ENCODE data around the gene CROCC.

Gene CROCC

GRCh38 chr1:17013491-17014320 is 92.0 kb downstream of the CROCC start:
- Mint-ChIP-seq H3K9me3 (no peaks in the 10 kb centered on the region), H3K27me3 (no peaks in the 10 kb centered on the region), H3K4me1 (peaks cover 13% of the 10 kb centered on the region), H3K36me3 (peaks cover under 1% of the 10 kb centered on the region), H3K4me3 (no peak overlapping the region), H3K27ac (no peak overlapping the region)
- DNase-seq (ENCODE audit: low spot score in 2 of 2) (no peak), ATAC-seq (ENCODE audit: low read depth) (no peak)

GRCh38 chr1:17014671-17015567 is 93.2 kb downstream of the CROCC start:
- DNase-seq (ENCODE audit: low spot score in 2 of 2) (no peak), ATAC-seq (ENCODE audit: low read depth) (no peak)
- Mint-ChIP-seq H3K27ac (no peak overlapping the region), H3K36me3 (peaks cover 9% of the 10 kb centered on the region), H3K4me3 (no peak overlapping the region), H3K27me3 (no peaks in the 10 kb centered on the region), H3K9me3 (no peaks in the 10 kb centered on the region), H3K4me1 (peaks cover 22% of the 10 kb centered on the region)

- Mint-ChIP-seq H3K9me3 (no peaks in the 10 kb centered on the region), H3K27me3 (no peaks in the 10 kb centered on the region), H3K27ac (no peak overlapping the region), H3K4me3 (no peak overlapping the region), H3K36me3 (peaks cover 13% of the 10 kb centered on the region), H3K4me1 (peaks cover 16% of the 10 kb centered on the region)
- no peak for ATAC-seq (ENCODE audit: low read depth)
- no peak for DNase-seq (ENCODE audit: low spot score in 2 of 2)
Measured at GRCh38 chr1:17016317-17016661, 94.6 kb downstream of the CROCC start.

- H3K27me3 Mint-ChIP-seq: no peaks in the 10 kb centered on the region
- H3K4me1 Mint-ChIP-seq: peaks cover 14% of the 10 kb centered on the region
- H3K9me3 Mint-ChIP-seq: no peaks in the 10 kb centered on the region
- H3K36me3 Mint-ChIP-seq: peaks cover 15% of the 10 kb centered on the region
- H3K27ac Mint-ChIP-seq: peak overlapping the region; percentile 14
- ATAC-seq (ENCODE audit: low read depth) (no peak), DNase-seq (ENCODE audit: low spot score in 2 of 2) (no peak)
- no peak overlapping the region for H3K4me3 Mint-ChIP-seq
Measured at GRCh38 chr1:17017435-17017834, 95.7 kb downstream of the CROCC start.

- H3K27ac Mint-ChIP-seq: peak overlapping the region; percentile 89
Measured at GRCh38 chr1:17018849-17019248, 97.1 kb downstream of the CROCC start.

GRCh38 chr1:17020502-17020901 is 98.8 kb downstream of the CROCC start:
- no peak overlapping the region for H3K27ac Mint-ChIP-seq
- H3K36me3 Mint-ChIP-seq: peaks cover 23% of the 10 kb centered on the region
- H3K4me1 Mint-ChIP-seq: peaks cover 15% of the 10 kb centered on the region
- DNase-seq (ENCODE audit: low spot score in 2 of 2) (no peak), ATAC-seq (ENCODE audit: low read depth) (no peak)
- no peaks in the 10 kb centered on the region for H3K27me3 Mint-ChIP-seq
- no peaks in the 10 kb centered on the region for H3K9me3 Mint-ChIP-seq
- no peak overlapping the region for H3K4me3 Mint-ChIP-seq

More at GRCh38 chr1:17018849-17019248, 97.1 kb downstream of the CROCC start:
- Mint-ChIP-seq H3K4me1 (peaks cover 14% of the 10 kb centered on the region), H3K36me3 (peaks cover 19% of the 10 kb centered on the region), H3K9me3 (no peaks in the 10 kb centered on the region), H3K27me3 (no peaks in the 10 kb centered on the region), H3K4me3 (no peak overlapping the region)
- DNase-seq (ENCODE audit: low spot score in 2 of 2) (no peak), ATAC-seq (ENCODE audit: low read depth) (peak; percentile 69)

GRCh38 chr1:17021896-17022295 is 100.2 kb downstream of the CROCC start:
- peaks cover 15% of the 10 kb centered on the region for H3K4me1 Mint-ChIP-seq
- DNase-seq (ENCODE audit: low spot score in 2 of 2) (no peak), ATAC-seq (ENCODE audit: low read depth) (no peak)
- peaks cover 23% of the 10 kb centered on the region for H3K36me3 Mint-ChIP-seq
- H3K27ac Mint-ChIP-seq: no peak overlapping the region
- H3K4me3 Mint-ChIP-seq: no peak overlapping the region
- no peaks in the 10 kb centered on the region for H3K27me3 Mint-ChIP-seq
- H3K9me3 Mint-ChIP-seq: no peaks in the 10 kb centered on the region

Measured in memory B cell (primary cell).